ENCODE results near the gene MIER3. TPM values are rescaled to one million over a fixed set of nuclear protein-coding genes. Genes with fewer than 3 reads are reported as not detected.
"Not testable (repeated sequence)": the region's sequence is repeated elsewhere in the genome, so short reads cannot be mapped to it uniquely, and the experiment has no call there.

The MIER3 gene
- total RNA-seq, 1 experiment from 2014 or later, result 6.5 TPM

DNA sequence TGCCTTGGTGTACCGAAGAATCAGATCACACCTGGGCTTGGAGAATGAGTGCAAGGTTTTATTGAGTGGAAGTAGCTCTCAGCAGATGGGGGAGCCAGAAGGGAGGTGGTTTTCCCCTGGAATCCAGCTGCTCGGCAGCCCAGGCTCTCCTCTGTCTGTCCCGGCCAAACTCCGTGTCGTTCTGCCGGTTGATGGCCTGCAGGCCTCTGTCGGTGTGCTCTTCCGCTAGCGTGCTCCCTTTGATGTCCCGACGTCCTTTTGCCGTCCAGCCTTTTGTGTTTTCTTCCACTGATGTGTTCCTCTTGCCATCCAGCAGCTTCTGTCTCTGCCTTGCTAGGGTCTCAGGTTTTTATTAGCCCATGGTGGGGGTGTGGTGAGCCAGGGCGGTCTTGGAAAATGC is 28.0 kb upstream of the MIER3 start:
- Histone ChIP-seq H3K27ac (ENCODE audit: low read length) (no peak overlapping the region), H3K9ac (ENCODE audit: low read length) (no peak overlapping the region), H3K9me3 (ENCODE audit: low read length) (no peaks in the 10 kb centered on the region), H3K9me2 (replicated peaks; ENCODE audit: low read length) (no peaks in the 10 kb centered on the region), H3F3A (ENCODE audit: low read length, unreplicated experiment) (no peaks in the 10 kb centered on the region), H3K79me2 (ENCODE audit: low read length) (no peaks in the 10 kb centered on the region), H3K4me1 (ENCODE audit: insufficient read depth, low read length) (no peaks in the 10 kb centered on the region), H3K4me3 (ENCODE audit: low read length) (no peak overlapping the region), H3K36me3 (ENCODE audit: low read depth, low read length) (no peaks in the 10 kb centered on the region), H2AFZ (ENCODE audit: low read length) (no peak overlapping the region), H3K27me3 (ENCODE audit: low read length) (no peaks in the 10 kb centered on the region), H4K20me1 (ENCODE audit: low read length) (no peaks in the 10 kb centered on the region), H3K4me2 (ENCODE audit: low read length) (no peak overlapping the region)
- no TSS peak for BruUV-seq (replicated peaks)
- DNase-seq (no peak), ATAC-seq (no peak)
- intact Hi-C loops (cut with micrococcal nuclease), result no loop called here
- TF ChIP-seq, protein P1, sequence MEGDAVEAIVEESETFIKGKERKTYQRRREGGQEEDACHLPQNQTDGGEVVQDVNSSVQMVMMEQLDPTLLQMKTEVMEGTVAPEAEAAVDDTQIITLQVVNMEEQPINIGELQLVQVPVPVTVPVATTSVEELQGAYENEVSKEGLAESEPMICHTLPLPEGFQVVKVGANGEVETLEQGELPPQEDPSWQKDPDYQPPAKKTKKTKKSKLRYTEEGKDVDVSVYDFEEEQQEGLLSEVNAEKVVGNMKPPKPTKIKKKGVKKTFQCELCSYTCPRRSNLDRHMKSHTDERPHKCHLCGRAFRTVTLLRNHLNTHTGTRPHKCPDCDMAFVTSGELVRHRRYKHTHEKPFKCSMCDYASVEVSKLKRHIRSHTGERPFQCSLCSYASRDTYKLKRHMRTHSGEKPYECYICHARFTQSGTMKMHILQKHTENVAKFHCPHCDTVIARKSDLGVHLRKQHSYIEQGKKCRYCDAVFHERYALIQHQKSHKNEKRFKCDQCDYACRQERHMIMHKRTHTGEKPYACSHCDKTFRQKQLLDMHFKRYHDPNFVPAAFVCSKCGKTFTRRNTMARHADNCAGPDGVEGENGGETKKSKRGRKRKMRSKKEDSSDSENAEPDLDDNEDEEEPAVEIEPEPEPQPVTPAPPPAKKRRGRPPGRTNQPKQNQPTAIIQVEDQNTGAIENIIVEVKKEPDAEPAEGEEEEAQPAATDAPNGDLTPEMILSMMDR (conservative IDR thresholded peaks at IDR 0.05; ENCODE audit: low read depth, low read length), result no peak
- TF ChIP-seq EZH2 (IDR thresholded peaks at IDR 0.05; ENCODE audit: low read length, unreplicated experiment) (no peak), EZH2phosphoT487 (IDR thresholded peaks at IDR 0.05; ENCODE audit: borderline replicate concordance, low read length) (no peak)
- POLR2A ChIA-PET (ENCODE audit: unreplicated experiment), result no interaction called here
- CTCF ChIA-PET, result no interaction called here

DNA sequence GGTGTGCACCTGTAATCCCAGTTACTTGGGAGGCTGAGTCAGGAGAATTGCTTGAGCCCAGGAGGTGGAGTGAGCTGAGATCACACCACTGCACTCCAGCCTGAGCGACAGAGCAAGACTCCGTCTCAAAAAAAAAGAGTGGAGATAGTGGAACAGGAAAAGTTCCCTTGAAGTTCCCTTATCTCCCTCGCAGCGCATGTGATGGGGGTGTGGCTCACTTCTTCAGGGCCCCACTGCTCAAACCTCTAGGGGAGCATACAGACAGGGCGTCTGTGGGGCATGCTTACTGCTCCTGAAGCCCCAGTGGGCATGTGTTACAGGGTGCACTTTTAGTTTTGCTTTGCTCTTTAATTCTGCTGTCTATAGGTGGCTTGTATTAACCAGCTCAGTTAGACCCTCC is 27.6 kb upstream of the MIER3 start:
- H3K36me3 ChIP-seq (ENCODE audit: low read depth, low read length); intact Hi-C loops (cut with micrococcal nuclease); H3K4me1 ChIP-seq (ENCODE audit: insufficient read depth, low read length); H3K9me2 ChIP-seq (replicated peaks; ENCODE audit: low read length); POLR2A ChIA-PET (ENCODE audit: unreplicated experiment); H3F3A ChIP-seq (ENCODE audit: low read length, unreplicated experiment); ATAC-seq; H3K9me3 ChIP-seq (ENCODE audit: low read length); H3K4me3 ChIP-seq (ENCODE audit: low read length); H3K79me2 ChIP-seq (ENCODE audit: low read length); H3K27me3 ChIP-seq (ENCODE audit: low read length); DNase-seq; H3K4me2 ChIP-seq (ENCODE audit: low read length); CTCF ChIA-PET; H3K27ac ChIP-seq (ENCODE audit: low read length); H4K20me1 ChIP-seq (ENCODE audit: low read length); H2AFZ ChIP-seq (ENCODE audit: low read length); BruUV-seq (replicated peaks); H3K9ac ChIP-seq (ENCODE audit: low read length): not testable (repeated sequence)

DNA sequence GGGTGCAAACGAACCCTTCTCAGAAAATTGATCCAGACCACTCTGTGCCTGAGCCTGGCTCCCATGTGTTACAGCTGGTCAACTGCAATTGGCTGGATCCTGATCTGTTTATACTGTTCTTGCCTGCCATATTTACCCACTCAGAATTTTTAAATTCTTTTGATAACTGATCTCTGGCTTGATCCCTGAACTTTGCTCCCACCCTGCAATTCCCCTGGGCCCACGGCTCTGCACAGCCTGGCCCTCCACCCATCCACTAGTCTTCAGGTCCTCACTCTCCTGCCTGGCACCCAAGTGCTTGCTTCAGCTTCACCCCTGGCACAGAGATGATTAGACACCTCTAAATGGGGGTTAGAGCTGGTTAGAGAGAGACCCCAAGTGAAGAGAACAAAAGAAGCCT is 25.9 kb upstream of the MIER3 start:
- H3K79me2 ChIP-seq (ENCODE audit: low read length), result no peaks in the 10 kb centered on the region
- no peaks in the 10 kb centered on the region for H4K20me1 ChIP-seq (ENCODE audit: low read length)
- DNase-seq, result no peak
- CTCF ChIA-PET, result no interaction called here
- no peaks in the 10 kb centered on the region for H3K9me2 ChIP-seq (replicated peaks; ENCODE audit: low read length)
- no peaks in the 10 kb centered on the region for H3K36me3 ChIP-seq (ENCODE audit: low read depth, low read length)
- H3K9me3 ChIP-seq (ENCODE audit: low read length), result no peaks in the 10 kb centered on the region
- H3K9ac ChIP-seq (ENCODE audit: low read length), result no peak overlapping the region
- H3K4me2 ChIP-seq (ENCODE audit: low read length), result no peak overlapping the region
- H3K27me3 ChIP-seq (ENCODE audit: low read length), result no peaks in the 10 kb centered on the region
- no peak for TF ChIP-seq EZH2 (IDR thresholded peaks at IDR 0.05; ENCODE audit: low read length, unreplicated experiment)
- TF ChIP-seq, protein P1 (conservative IDR thresholded peaks at IDR 0.05; ENCODE audit: low read depth, low read length), result no peak
- no peak for TF ChIP-seq EZH2phosphoT487 (IDR thresholded peaks at IDR 0.05; ENCODE audit: borderline replicate concordance, low read length)
- no peak overlapping the region for H3K4me3 ChIP-seq (ENCODE audit: low read length)
- no peak overlapping the region for H2AFZ ChIP-seq (ENCODE audit: low read length)
- no peak for ATAC-seq
- POLR2A ChIA-PET (ENCODE audit: unreplicated experiment), result no interaction called here
- no peak overlapping the region for H3K27ac ChIP-seq (ENCODE audit: low read length)
- intact Hi-C loops (cut with micrococcal nuclease), result no loop called here
- H3K4me1 ChIP-seq (ENCODE audit: insufficient read depth, low read length), result no peaks in the 10 kb centered on the region
- H3F3A ChIP-seq (ENCODE audit: low read length, unreplicated experiment), result no peaks in the 10 kb centered on the region
- BruUV-seq (replicated peaks), result no TSS peak
